ENCODE measurements around the gene CCL16.

DNA sequence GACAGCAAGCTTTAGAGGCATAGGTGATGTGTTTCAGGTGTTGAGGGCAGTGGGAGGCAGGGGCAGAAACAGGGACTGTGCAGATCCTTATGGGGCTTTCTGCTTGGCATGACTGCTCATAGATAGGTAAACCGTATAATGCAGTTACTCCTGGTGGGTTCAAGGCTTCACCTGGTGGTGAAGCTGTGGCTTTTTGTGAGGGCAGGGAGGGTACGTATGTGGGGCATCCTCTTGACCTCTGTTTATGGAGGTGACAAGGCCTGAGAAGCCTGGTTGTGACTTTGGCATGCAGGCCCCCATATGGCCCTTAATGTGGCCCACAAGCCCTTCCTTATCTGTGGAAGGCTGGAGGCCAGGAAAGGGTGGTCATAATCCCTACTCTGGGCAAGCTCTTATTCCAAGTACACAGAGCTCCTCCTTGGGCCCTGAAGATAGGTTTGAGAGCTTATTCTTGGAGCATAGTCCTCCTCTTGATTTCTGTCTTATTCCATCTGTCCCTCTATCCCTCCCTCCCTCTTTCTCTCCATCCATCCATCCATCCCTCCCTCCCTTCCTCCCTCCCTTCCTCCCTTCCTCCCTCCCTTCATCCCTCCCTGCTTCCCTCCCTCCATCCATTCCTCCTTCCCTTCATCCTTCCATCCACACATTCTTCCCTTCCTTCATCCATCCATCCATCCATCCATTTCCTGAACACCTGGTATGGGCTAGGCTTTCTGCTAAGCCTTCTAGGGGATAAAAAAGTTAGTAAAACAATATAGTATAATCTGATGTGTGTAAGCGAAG is 1.3 kb upstream of the CCL16 start:
- TF ChIP-seq, protein P1, sequence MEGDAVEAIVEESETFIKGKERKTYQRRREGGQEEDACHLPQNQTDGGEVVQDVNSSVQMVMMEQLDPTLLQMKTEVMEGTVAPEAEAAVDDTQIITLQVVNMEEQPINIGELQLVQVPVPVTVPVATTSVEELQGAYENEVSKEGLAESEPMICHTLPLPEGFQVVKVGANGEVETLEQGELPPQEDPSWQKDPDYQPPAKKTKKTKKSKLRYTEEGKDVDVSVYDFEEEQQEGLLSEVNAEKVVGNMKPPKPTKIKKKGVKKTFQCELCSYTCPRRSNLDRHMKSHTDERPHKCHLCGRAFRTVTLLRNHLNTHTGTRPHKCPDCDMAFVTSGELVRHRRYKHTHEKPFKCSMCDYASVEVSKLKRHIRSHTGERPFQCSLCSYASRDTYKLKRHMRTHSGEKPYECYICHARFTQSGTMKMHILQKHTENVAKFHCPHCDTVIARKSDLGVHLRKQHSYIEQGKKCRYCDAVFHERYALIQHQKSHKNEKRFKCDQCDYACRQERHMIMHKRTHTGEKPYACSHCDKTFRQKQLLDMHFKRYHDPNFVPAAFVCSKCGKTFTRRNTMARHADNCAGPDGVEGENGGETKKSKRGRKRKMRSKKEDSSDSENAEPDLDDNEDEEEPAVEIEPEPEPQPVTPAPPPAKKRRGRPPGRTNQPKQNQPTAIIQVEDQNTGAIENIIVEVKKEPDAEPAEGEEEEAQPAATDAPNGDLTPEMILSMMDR (conservative IDR thresholded peaks at IDR 0.05; ENCODE audit: low read depth, low read length), result no peak
- no peak for TF ChIP-seq POLR2A (IDR thresholded peaks at IDR 0.05; ENCODE audit: low read depth, low read length)
